Measurements from ENCODE around the gene PTPRN2. TPM values are rescaled to one million over a fixed set of nuclear protein-coding genes. Genes with fewer than 3 reads are reported as not detected.

PTPRN2 gene
- total and polyA plus RNA-seq, 2 donors (not counting 1 experiment from before 2014, with no cell fraction given) = 0.54 to 1.2 TPM

DNA sequence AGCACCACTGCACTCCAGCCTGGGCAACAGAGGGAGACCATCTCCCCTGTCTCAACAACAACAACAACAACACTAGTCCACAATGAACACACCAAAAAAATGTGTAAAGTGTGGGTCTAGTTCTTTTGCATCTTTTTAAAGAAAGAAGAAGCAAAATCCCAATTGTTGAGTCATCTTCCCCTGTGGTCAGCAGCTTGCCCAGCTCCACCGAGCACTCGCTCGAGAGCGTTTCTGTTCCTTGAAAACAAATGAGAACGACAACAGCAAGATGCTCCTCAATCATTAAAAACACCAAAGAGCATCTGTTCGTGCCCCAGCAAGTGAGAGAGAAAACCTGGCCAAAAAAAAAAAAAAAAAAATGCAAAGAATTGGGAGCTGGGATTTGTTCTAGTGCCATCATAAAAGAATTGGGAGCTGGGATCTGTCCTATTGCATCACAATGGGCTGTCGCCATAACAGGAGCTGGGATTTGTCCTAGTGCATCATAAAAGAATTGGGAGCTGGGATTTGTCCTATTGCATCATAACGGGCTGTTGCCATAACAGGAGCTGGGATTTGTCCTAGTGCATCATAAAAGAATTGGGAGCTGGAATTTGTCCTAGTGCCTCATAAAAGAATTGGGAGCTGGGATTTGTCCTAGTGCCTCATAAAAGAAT, 118.1 kb downstream of the PTPRN2 start:
- no peaks in the 10 kb centered on the region for H3K4me1 ChIP-seq (ENCODE audit: control insufficient read depth, extremely low read depth, insufficient read depth, low read length)
- no peaks in the 10 kb centered on the region for H3K79me2 ChIP-seq (ENCODE audit: control insufficient read depth, insufficient read depth, low read length)
- H4K20me1 ChIP-seq (ENCODE audit: control insufficient read depth, extremely low read depth, insufficient read depth, low read length) = no peaks in the 10 kb centered on the region
- no peak overlapping the region for H3K4me3 ChIP-seq (replicated peaks in 1 of 4; ENCODE audit: control extremely low read depth in 1 of 4, insufficient read depth in 1 of 4, low read depth in 3 of 4, low read length in 4 of 4)
- no peak for DNase-seq (ENCODE audit: low read depth in 2 of 2)
- H3K9ac ChIP-seq (ENCODE audit: insufficient read depth, low read length) = no peak overlapping the region
- no peak overlapping the region for H3K4me2 ChIP-seq (ENCODE audit: extremely low read depth, insufficient read depth, low read length)
- no peaks in the 10 kb centered on the region for H3K27me3 ChIP-seq (ENCODE audit: control insufficient read depth, insufficient read depth, low read length)
- H3K36me3 ChIP-seq (ENCODE audit: control insufficient read depth, insufficient read depth, low read length) = no peaks in the 10 kb centered on the region
- no peak for TF ChIP-seq EZH2 (IDR thresholded peaks at IDR 0.05; ENCODE audit: low read length, missing control alignments)
- TF ChIP-seq CTCF (conservative IDR thresholded peaks at IDR 0.05 in 1 of 2, IDR thresholded peaks at IDR 0.05 in 1 of 2; ENCODE audit: low read depth in 1 of 2, low read length in 2 of 2) = no peak
- H2AFZ ChIP-seq (ENCODE audit: low read length) = no peak overlapping the region
- no peaks in the 10 kb centered on the region for H3K9me3 ChIP-seq (ENCODE audit: control insufficient read depth, insufficient read depth, low read depth, low read length)
- H3K27ac ChIP-seq (ENCODE audit: insufficient read depth, low read length) = no peak overlapping the region

- no peak overlapping the region for H2AFZ ChIP-seq (ENCODE audit: low read length)
- no peaks in the 10 kb centered on the region for H3K4me1 ChIP-seq (ENCODE audit: control insufficient read depth, extremely low read depth, insufficient read depth, low read length)
- H3K27ac ChIP-seq (ENCODE audit: insufficient read depth, low read length) = no peak overlapping the region
- no peaks in the 10 kb centered on the region for H3K36me3 ChIP-seq (ENCODE audit: control insufficient read depth, insufficient read depth, low read length)
- H3K9me3 ChIP-seq (ENCODE audit: control insufficient read depth, insufficient read depth, low read depth, low read length) = no peaks in the 10 kb centered on the region
- H3K4me3 ChIP-seq (replicated peaks in 1 of 4; ENCODE audit: control extremely low read depth in 1 of 4, insufficient read depth in 1 of 4, low read depth in 3 of 4, low read length in 4 of 4) = no peak overlapping the region
- H3K4me2 ChIP-seq (ENCODE audit: extremely low read depth, insufficient read depth, low read length) = no peak overlapping the region
- TF ChIP-seq EZH2 (IDR thresholded peaks at IDR 0.05; ENCODE audit: low read length, missing control alignments) (no peak), CTCF (conservative IDR thresholded peaks at IDR 0.05 in 1 of 2, IDR thresholded peaks at IDR 0.05 in 1 of 2; ENCODE audit: low read depth in 1 of 2, low read length in 2 of 2) (no peak)
- no peak for DNase-seq (ENCODE audit: low read depth in 2 of 2)
- H3K9ac ChIP-seq (ENCODE audit: insufficient read depth, low read length) = no peak overlapping the region
- H4K20me1 ChIP-seq (ENCODE audit: control insufficient read depth, extremely low read depth, insufficient read depth, low read length) = no peaks in the 10 kb centered on the region
- no peaks in the 10 kb centered on the region for H3K27me3 ChIP-seq (ENCODE audit: control insufficient read depth, insufficient read depth, low read length)
- H3K79me2 ChIP-seq (ENCODE audit: control insufficient read depth, insufficient read depth, low read length) = no peaks in the 10 kb centered on the region
These were observed 118.8 kb downstream of the PTPRN2 start for GRCh38 chr7:158468700-158469296.

DNA sequence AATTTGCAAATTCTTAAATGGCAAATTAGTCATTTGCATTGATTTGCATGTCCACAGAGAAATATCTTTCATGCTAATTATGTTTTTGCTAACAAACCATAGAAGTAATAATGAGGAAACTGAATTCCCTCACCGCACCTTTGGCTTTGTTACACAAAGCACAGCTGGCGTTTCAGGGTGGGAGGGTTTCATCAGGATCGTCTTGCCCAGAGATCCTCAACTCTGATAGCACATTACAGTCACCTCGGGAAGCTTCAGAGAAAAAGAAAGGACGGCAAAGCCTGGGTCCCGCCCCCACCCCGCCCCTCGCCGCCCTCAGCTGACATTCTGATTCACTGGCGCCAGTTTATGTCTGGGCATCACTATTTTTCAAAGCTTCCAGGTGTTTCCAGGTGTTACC, 119.4 kb downstream of the PTPRN2 start:
- no peak overlapping the region for H3K4me3 ChIP-seq (replicated peaks in 1 of 4; ENCODE audit: control extremely low read depth in 1 of 4, insufficient read depth in 1 of 4, low read depth in 3 of 4, low read length in 4 of 4)
- H3K36me3 ChIP-seq (ENCODE audit: control insufficient read depth, insufficient read depth, low read length) = no peaks in the 10 kb centered on the region
- H3K4me1 ChIP-seq (ENCODE audit: control insufficient read depth, extremely low read depth, insufficient read depth, low read length) = no peaks in the 10 kb centered on the region
- H2AFZ ChIP-seq (ENCODE audit: low read length) = no peak overlapping the region
- H4K20me1 ChIP-seq (ENCODE audit: control insufficient read depth, extremely low read depth, insufficient read depth, low read length) = no peaks in the 10 kb centered on the region
- no peaks in the 10 kb centered on the region for H3K27me3 ChIP-seq (ENCODE audit: control insufficient read depth, insufficient read depth, low read length)
- TF ChIP-seq EZH2 (IDR thresholded peaks at IDR 0.05; ENCODE audit: low read length, missing control alignments) (no peak), CTCF (conservative IDR thresholded peaks at IDR 0.05 in 1 of 2, IDR thresholded peaks at IDR 0.05 in 1 of 2; ENCODE audit: low read depth in 1 of 2, low read length in 2 of 2) (no peak)
- H3K79me2 ChIP-seq (ENCODE audit: control insufficient read depth, insufficient read depth, low read length) = no peaks in the 10 kb centered on the region
- H3K27ac ChIP-seq (ENCODE audit: insufficient read depth, low read length) = no peak overlapping the region
- no peak for DNase-seq (ENCODE audit: low read depth in 2 of 2)
- no peak overlapping the region for H3K9ac ChIP-seq (ENCODE audit: insufficient read depth, low read length)
- H3K9me3 ChIP-seq (ENCODE audit: control insufficient read depth, insufficient read depth, low read depth, low read length) = no peaks in the 10 kb centered on the region
- H3K4me2 ChIP-seq (ENCODE audit: extremely low read depth, insufficient read depth, low read length) = no peak overlapping the region

All from fibroblast of lung (primary cell).